ENCODE data around the gene TAS2R16.

Gene TAS2R16

DNA sequence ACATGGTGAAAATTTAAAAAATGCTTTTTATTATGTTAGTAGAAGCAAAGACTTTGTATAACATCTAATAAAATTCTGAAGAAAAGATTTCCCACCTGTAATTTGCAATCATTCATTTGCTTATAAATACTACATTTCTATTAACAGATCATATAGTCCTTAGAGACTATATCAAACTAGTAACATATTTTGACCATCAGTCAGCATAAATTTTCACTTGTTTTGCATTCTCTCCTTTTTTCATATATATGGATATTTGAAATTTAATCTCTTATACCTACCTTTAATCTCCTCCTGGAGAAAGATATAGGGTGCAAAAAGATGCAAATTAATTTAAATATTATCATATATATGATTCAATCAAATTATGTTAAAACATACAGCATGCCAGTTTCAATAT, 16.9 kb upstream of the TAS2R16 start:
- Histone ChIP-seq H3K9me2 (replicated peaks; ENCODE audit: control insufficient read depth, low read length) (no peaks in the 10 kb centered on the region), H3K27ac (ENCODE audit: low read depth, low read length) (no peak overlapping the region), H3K4me3 (ENCODE audit: low read length) (no peak overlapping the region), H3K9me3 (ENCODE audit: control insufficient read depth, insufficient read depth, low read length) (no peaks in the 10 kb centered on the region), H3K36me3 (ENCODE audit: control insufficient read depth, low read length) (no peaks in the 10 kb centered on the region), H3K4me1 (ENCODE audit: control insufficient read depth, low read length) (no peaks in the 10 kb centered on the region), H4K20me1 (ENCODE audit: control insufficient read depth, insufficient read depth, low read depth, low read length) (no peaks in the 10 kb centered on the region), H3F3A (ENCODE audit: control insufficient read depth, insufficient read depth) (no peaks in the 10 kb centered on the region), H3K27me3 (ENCODE audit: control insufficient read depth, low read length) (no peaks in the 10 kb centered on the region), H3K79me2 (ENCODE audit: control insufficient read depth, low read length) (no peaks in the 10 kb centered on the region), H3K4me2 (ENCODE audit: low read length) (no peak overlapping the region)
- TF ChIP-seq CTCF (IDR thresholded peaks at IDR 0.05; ENCODE audit: low read depth, low read length, poor library complexity, severe bottlenecking) (no peak), EZH2phosphoT487 (IDR thresholded peaks at IDR 0.05; ENCODE audit: borderline replicate concordance, low read length) (no peak)

GRCh38 chr7:123011766-123012369, 16.4 kb upstream of the TAS2R16 start:
- H3F3A ChIP-seq (ENCODE audit: control insufficient read depth, insufficient read depth), result no peaks in the 10 kb centered on the region
- H3K4me3 ChIP-seq (ENCODE audit: low read length), result no peak overlapping the region
- H3K4me2 ChIP-seq (ENCODE audit: low read length), result no peak overlapping the region
- no peaks in the 10 kb centered on the region for H3K79me2 ChIP-seq (ENCODE audit: control insufficient read depth, low read length)
- no peaks in the 10 kb centered on the region for H3K4me1 ChIP-seq (ENCODE audit: control insufficient read depth, low read length)
- no peaks in the 10 kb centered on the region for H3K9me3 ChIP-seq (ENCODE audit: control insufficient read depth, insufficient read depth, low read length)
- TF ChIP-seq EZH2phosphoT487 (IDR thresholded peaks at IDR 0.05; ENCODE audit: borderline replicate concordance, low read length), result no peak
- TF ChIP-seq CTCF (IDR thresholded peaks at IDR 0.05; ENCODE audit: low read depth, low read length, poor library complexity, severe bottlenecking), result no peak
- no peak overlapping the region for H3K27ac ChIP-seq (ENCODE audit: low read depth, low read length)
- no peaks in the 10 kb centered on the region for H3K27me3 ChIP-seq (ENCODE audit: control insufficient read depth, low read length)
- no peaks in the 10 kb centered on the region for H3K9me2 ChIP-seq (replicated peaks; ENCODE audit: control insufficient read depth, low read length)
- H3K36me3 ChIP-seq (ENCODE audit: control insufficient read depth, low read length), result no peaks in the 10 kb centered on the region
- no peaks in the 10 kb centered on the region for H4K20me1 ChIP-seq (ENCODE audit: control insufficient read depth, insufficient read depth, low read depth, low read length)

- Histone ChIP-seq H4K20me1 (ENCODE audit: control insufficient read depth, insufficient read depth, low read depth, low read length) (no peaks in the 10 kb centered on the region), H3K36me3 (ENCODE audit: control insufficient read depth, low read length) (no peaks in the 10 kb centered on the region), H3K4me1 (ENCODE audit: control insufficient read depth, low read length) (no peaks in the 10 kb centered on the region), H3K4me2 (ENCODE audit: low read length) (no peak overlapping the region), H3K27ac (ENCODE audit: low read depth, low read length) (no peak overlapping the region), H3K9me3 (ENCODE audit: control insufficient read depth, insufficient read depth, low read length) (no peaks in the 10 kb centered on the region), H3K9me2 (replicated peaks; ENCODE audit: control insufficient read depth, low read length) (no peaks in the 10 kb centered on the region), H3F3A (ENCODE audit: control insufficient read depth, insufficient read depth) (no peaks in the 10 kb centered on the region), H3K4me3 (ENCODE audit: low read length) (no peak overlapping the region), H3K79me2 (ENCODE audit: control insufficient read depth, low read length) (no peaks in the 10 kb centered on the region), H3K27me3 (ENCODE audit: control insufficient read depth, low read length) (no peaks in the 10 kb centered on the region)
- TF ChIP-seq EZH2phosphoT487 (IDR thresholded peaks at IDR 0.05; ENCODE audit: borderline replicate concordance, low read length), result no peak
- no peak for TF ChIP-seq CTCF (IDR thresholded peaks at IDR 0.05; ENCODE audit: low read depth, low read length, poor library complexity, severe bottlenecking)
Observed at GRCh38 chr7:123004931-123005330, 9.4 kb upstream of the TAS2R16 start.
